Ectodermal cell (in vitro differentiated cells): ENCODE results near the gene SHANK2.

Experiments used
- H3K27ac ChIP-seq: 2 replicates; pipeline ENCODE4 v1.7.0; 2013; ENCODE audit warnings: mild to moderate bottlenecking, low read depth, low read length; ENCODE audit not compliant: insufficient read depth, poor library complexity, severe bottlenecking
- H3K27me3 ChIP-seq: 2 replicates; pipeline ENCODE4 v1.7.0; 2013; ENCODE audit warnings: mild to moderate bottlenecking, low read length; ENCODE audit not compliant: insufficient read depth, control insufficient read depth, poor library complexity, severe bottlenecking
- H3K36me3 ChIP-seq: one replicate; pipeline ENCODE4 v1.7.0; 2013; ENCODE audit warnings: low read length; ENCODE audit not compliant: control insufficient read depth, insufficient read depth
- H3K4me1 ChIP-seq: one replicate; pipeline ENCODE4 v1.7.0; 2013; ENCODE audit warnings: low read length; ENCODE audit not compliant: control insufficient read depth, insufficient read depth
- H3K4me3 ChIP-seq: 2 replicates; pipeline ENCODE4 v1.7.0; 2013; ENCODE audit warnings: low read depth, low read length, control low read depth; ENCODE audit not compliant: insufficient read depth
- H3K9me3 ChIP-seq: 2 replicates; pipeline ENCODE4 v1.7.0; 2013; ENCODE audit warnings: mild to moderate bottlenecking, low read length, moderate library complexity; ENCODE audit not compliant: control insufficient read depth
- WGBS, 2 experiments: methylation state at CpG; one replicate each; pipeline ENCODE4 v1.1.7; 2013; ENCODE audit warnings: missing lambda C conversion rate in 2 of 2; 5-methylcytosine and 5-hydroxymethylcytosine counted together

Gene SHANK2

DNA sequence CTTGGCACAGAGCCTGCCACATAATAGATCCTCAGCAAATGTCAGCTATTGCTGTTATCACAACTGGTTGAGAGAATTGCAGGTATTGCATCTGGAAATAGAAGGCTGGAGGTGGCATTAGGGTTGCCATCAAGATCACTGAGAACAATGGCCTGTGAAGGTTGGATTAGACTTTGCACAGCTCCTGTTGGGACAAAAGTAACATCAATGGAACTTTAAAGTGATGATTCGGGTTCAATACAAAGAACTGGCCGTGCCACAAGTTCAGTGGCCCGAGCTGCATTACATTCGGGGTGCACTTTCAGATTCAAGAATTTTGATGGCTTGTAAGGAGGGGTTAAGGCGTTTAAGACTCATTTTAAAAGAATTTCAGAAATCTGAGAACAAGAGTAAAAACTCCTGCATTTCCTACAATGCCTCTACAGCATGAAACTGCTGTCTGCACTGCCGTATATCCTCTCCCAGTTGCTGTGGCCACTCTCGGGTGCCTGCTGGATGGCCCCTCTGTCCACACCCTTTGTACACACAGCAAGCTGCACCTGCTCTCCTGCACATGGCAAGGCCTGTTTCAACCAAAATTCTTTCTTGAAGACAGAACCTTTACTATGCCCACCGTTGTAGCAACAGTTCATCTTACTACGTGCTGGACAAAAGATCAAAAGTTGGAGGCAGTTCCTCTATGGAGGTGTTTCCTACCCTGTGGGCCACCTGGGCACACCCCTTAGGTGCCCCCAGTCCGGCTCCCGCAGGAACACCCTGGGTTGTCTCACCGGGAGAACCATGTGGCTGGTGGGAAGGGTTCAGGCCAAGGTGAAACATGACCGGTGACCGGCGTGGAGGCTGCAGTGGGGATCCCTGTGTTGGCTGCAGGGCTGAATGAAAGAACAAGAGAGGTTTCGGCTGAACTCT is 17.5 kb upstream of the SHANK2 start:
- H3K27ac ChIP-seq: no peak overlapping the region
- 90 to 91% methylated on average over 16 of the region's 16 CpGs for WGBS, 2 experiments
- no peaks in the 10 kb centered on the region for H3K36me3 ChIP-seq
- no peaks in the 10 kb centered on the region for H3K27me3 ChIP-seq
- no peaks in the 10 kb centered on the region for H3K4me1 ChIP-seq
- no peaks in the 10 kb centered on the region for H3K9me3 ChIP-seq
- H3K4me3 ChIP-seq: no peak overlapping the region

DNA sequence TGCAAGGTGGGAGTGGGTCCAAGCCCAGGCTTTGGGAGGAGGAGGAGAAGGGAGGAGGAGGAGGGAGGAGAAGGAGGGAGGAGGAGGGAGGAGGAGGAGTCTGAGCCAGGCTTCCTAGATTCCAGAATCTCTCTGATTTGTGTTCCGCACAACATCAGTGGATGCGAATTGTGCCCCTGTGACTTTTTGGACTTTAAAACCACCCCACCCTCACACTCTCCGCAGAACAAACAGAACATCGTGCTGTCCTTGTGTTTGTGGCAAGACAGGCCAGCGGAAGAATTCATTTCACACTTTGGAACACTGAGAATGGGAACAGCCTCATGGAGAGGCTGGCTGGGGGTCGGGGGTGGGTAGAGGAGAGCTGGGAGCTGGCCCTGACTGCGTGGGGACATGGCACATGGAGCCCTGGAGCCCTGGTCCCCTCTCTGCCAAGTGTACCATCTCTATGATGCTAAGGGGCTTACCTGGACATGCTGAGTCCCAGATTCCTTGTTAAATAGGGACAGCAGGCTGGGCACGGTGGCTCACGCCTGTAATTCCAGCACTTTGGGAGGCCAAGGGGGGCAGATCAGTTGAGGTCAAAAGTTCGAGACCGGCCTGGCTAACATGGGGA is 16.4 kb upstream of the SHANK2 start:
- WGBS, 2 experiments: 92 to 94% methylated on average over 11 of the region's 11 CpGs
- H3K36me3 ChIP-seq: no peaks in the 10 kb centered on the region
- no peaks in the 10 kb centered on the region for H3K9me3 ChIP-seq
- H3K27ac ChIP-seq: no peak overlapping the region
- H3K4me1 ChIP-seq: no peaks in the 10 kb centered on the region
- no peaks in the 10 kb centered on the region for H3K27me3 ChIP-seq
- no peak overlapping the region for H3K4me3 ChIP-seq

DNA sequence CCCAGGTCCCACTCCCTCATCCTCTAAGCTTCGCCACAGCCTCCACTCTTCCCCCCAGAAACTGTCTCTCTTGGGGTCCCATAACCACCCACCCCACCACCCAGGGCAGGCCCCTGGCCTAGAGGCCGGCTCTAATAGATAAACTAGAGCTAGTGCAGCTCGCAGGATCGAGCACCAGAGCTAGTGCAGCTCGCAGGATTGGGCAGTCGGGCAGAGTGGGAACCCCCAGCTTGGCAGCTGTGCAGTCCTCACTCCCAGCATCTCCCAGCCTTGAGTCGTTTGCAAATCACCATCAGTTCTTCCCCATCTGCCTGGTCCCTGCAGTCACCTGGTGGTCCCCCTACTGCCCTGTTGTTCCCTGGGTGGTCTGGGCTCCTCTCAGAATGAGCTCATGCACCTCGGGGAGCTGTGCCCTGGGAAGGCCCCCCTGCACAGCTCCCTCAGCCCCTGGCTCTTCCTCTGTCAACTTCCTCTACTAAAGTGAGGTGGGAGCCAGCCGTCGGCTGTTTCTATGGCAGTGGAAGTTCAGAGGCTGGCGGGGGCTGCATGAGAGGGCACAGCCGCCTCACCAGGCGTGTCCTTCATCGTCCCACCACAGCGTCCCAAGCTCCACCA is 15.5 kb upstream of the SHANK2 start:
- no peaks in the 10 kb centered on the region for H3K27me3 ChIP-seq

DNA sequence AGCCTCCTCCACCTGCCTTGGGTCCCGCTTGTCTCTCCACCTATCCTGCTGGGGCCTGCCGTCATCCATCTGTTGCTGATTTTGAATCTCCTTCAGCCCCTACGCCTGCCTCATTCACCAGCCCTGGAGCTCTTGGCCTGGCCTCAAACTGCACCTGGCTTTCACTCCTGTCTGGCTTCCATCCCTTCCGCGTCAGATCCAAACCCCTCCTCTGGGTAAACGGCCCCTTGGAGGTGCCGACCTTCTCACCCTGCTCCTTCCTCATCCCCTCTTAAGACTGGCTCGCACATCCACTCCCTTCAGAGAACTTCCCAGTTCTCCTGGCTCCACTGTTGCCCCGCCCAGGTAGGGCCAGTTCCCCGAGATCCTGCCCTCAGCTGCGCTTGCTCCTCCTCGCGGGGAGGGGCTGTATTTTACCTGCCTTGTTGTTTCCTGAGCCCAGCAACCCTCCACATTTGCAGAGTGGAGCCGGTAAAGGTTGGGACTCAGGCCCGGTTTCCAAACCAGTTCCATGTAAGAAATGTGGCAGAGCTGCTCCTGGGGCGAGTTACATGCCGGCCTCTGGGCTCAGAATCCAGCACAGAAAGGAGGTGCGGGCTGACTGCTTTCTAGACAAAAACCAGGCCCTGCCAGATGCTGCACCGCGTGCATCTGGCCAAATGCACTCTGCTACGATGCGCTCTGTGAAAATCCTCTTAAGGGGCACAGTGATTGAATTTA is 13.9 kb upstream of the SHANK2 start:
- WGBS, 2 experiments: 74 to 83% methylated on average over 22 of the region's 22 CpGs

More for the DNA sequence above, 15.5 kb upstream of the SHANK2 start:
- Histone ChIP-seq H3K27ac (no peak overlapping the region), H3K4me3 (no peak overlapping the region), H3K4me1 (no peaks in the 10 kb centered on the region), H3K9me3 (no peaks in the 10 kb centered on the region), H3K36me3 (no peaks in the 10 kb centered on the region)
- WGBS, 2 experiments: 83 to 85% methylated on average over 15 of the region's 15 CpGs

DNA sequence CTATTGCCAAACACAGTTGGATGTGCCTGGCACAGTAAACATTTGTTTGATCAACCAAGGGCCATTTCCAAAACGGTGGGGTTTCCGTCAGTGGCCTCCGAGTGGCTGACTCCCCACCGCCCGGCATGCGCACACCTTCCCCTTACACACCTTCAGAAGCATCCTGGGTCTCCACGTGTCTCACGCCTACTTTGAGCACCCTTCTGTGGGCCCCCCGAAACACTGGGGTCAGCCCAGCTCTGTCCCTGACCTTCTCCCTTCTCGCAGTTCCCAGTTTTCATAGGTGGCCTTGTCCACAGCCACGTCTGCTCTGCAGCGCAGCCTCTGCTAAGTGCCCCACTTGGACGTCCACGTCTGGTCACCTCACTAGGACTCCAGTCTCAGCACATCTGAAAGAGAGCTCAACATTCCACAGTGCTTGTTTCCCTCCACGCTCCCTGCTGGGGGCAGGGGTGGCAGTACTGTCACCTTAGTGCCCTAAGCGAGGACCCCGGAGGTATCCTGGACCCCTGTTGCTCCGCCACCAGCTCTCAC is 13.2 kb upstream of the SHANK2 start:
- 94% methylated on average over 18 of the region's 18 CpGs for WGBS, 2 experiments
- Histone ChIP-seq H3K4me1 (no peaks in the 10 kb centered on the region), H3K4me3 (no peak overlapping the region), H3K9me3 (no peaks in the 10 kb centered on the region), H3K27ac (no peak overlapping the region), H3K27me3 (no peaks in the 10 kb centered on the region), H3K36me3 (no peaks in the 10 kb centered on the region)

More for the DNA sequence above, 13.9 kb upstream of the SHANK2 start:
- Histone ChIP-seq H3K9me3 (no peaks in the 10 kb centered on the region), H3K4me1 (no peaks in the 10 kb centered on the region), H3K36me3 (no peaks in the 10 kb centered on the region), H3K4me3 (no peak overlapping the region), H3K27ac (no peak overlapping the region), H3K27me3 (no peaks in the 10 kb centered on the region)

DNA sequence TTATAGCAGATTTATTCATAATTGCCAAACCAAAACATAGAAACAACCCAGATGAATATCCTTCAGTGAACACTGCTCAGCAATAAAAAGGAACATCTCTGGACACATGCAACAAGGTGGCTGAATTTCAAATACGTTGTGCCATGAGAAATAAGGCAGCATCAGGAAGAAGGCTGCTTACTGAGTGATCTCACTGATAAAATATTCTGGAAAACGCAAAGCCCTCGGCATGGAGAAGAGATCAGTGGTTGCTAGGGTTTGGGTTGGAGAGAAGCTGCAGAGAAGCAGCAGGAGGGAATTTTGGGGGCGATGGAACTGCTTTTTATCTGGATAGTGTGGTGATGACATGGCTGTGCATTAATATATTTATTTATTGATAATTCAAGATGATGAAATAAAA is 11.0 kb upstream of the SHANK2 start:
- no peaks in the 10 kb centered on the region for H3K27me3 ChIP-seq
- no peak overlapping the region for H3K4me3 ChIP-seq
- no peak overlapping the region for H3K27ac ChIP-seq
- 90 to 93% methylated on average over 4 of the region's 4 CpGs for WGBS, 2 experiments
- no peaks in the 10 kb centered on the region for H3K36me3 ChIP-seq
- H3K9me3 ChIP-seq: peaks cover under 1% of the 10 kb centered on the region
- no peaks in the 10 kb centered on the region for H3K4me1 ChIP-seq

DNA sequence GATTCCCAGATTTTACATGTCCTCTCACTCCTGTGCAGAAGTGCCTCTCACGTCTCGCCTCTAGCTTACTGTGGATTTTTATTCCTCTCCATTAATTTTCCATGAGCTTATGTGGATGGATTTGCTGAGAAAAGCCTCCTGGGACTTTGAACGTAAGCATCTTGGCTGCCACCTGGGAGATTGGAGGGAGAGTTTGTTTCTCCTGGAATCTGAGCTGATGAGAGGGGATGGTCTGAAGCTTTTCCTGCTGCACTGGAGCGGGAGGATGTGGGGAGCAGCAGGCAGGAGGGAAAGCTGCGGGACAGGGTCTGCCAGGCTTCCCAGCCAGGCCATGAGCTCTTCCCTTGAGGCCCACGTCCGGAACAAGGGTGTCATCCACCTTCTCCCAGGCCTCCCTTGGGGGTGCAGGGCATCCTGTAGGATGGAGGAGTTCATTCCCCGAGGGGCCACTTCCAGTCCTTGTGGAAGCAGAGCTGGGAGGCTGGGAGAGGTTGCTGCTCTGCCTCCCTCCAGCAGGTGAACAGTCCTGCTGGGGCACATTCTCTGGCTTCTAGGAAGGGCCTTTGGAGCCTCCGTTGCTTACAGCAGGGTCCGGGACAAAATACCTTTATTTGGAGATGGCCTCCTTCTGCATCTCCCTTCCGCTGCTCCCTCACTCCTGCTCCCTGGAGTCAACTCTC is 3.6 kb upstream of the SHANK2 start:
- no peaks in the 10 kb centered on the region for H3K36me3 ChIP-seq
- H3K4me1 ChIP-seq: peaks cover 4% of the 10 kb centered on the region
- WGBS, 2 experiments: 74 to 78% methylated on average over 9 to 11 of the region's 11 CpGs
- H3K9me3 ChIP-seq: peaks cover 2% of the 10 kb centered on the region
- H3K27me3 ChIP-seq: peaks cover 41% of the 10 kb centered on the region
- no peak overlapping the region for H3K27ac ChIP-seq
- H3K4me3 ChIP-seq: no peak overlapping the region

DNA sequence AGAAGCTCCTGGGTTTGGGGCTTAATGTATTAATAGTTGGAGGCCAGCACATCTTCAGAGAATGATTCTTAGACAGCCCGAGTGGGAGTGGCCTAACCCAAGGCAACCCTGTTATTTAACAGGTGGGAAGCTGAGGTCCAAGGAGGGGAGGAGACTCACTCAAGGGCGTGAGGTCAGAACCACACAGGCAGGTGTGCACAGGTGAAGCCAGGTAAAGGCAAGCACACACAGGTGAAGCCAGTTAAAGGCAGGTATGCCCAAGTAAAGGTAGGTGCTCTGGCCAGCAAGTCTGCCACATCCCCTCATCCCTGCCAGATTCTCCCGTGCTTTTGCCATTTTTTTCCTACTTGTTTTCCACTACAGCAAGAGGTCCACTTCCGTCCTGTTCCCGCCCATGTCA is 2.9 kb upstream of the SHANK2 start:
- WGBS, 2 experiments: 86 to 87% methylated on average over 5 of the region's 5 CpGs
- Histone ChIP-seq H3K4me1 (peaks cover 10% of the 10 kb centered on the region), H3K27me3 (peaks cover 47% of the 10 kb centered on the region), H3K4me3 (no peak overlapping the region), H3K9me3 (peaks cover 2% of the 10 kb centered on the region), H3K27ac (no peak overlapping the region), H3K36me3 (no peaks in the 10 kb centered on the region)

DNA sequence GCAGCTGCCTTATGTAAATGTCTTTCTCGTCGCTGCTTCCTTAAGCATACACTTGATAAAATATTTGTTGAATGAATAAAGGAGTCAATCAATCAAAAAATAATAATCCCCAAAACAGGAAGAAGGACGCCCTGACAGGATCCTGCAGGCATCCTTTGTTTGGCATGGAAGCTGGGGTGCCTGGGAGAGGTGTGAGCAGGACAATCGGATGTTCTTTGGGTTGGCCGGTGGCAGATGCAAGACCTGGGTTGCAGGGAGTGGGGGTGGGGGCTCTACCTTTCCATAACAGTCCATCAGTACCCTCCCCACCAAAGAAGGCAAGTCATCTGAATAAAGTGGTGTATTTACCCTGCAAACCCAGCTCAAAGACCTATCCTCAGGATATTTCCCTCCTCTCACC is 1.4 kb upstream of the SHANK2 start:
- no peak overlapping the region for H3K27ac ChIP-seq
- WGBS, 2 experiments: 52 to 75% methylated on average over 3 to 4 of the region's 5 CpGs
- H3K4me1 ChIP-seq: peaks cover 11% of the 10 kb centered on the region
- H3K9me3 ChIP-seq: peaks cover 2% of the 10 kb centered on the region
- H3K27me3 ChIP-seq: peaks cover 62% of the 10 kb centered on the region
- no peak overlapping the region for H3K4me3 ChIP-seq
- H3K36me3 ChIP-seq: no peaks in the 10 kb centered on the region
